K562 (cell line): ENCODE measurements around the gene GDF15. TPM values are rescaled to one million over a fixed set of nuclear protein-coding genes. Genes with fewer than 3 reads are reported as not detected.

Source experiments
- BCL6 ChIP-seq: fragments of 250-450 bp; sonication (Bioruptor Pico); IDR thresholded peaks from 2 replicates; pipeline ENCODE4 v1.4.0; 2020
- CXXC5 ChIP-seq: fragments of 250-450 bp; sonication (Bioruptor Pico); IDR thresholded peaks from 2 replicates; pipeline ENCODE4 v1.8.0; 2022; ENCODE audit warnings: inconsistent platforms, mild to moderate bottlenecking, moderate library complexity
- ELK3 ChIP-seq: fragments of 450-650 bp; formaldehyde crosslinking; IDR thresholded peaks from 2 replicates; pipeline ENCODE4 v1.4.0; 2020; ENCODE audit warnings: mild to moderate bottlenecking
- FOXK1 ChIP-seq: sonication (generic); formaldehyde crosslinking; IDR thresholded peaks from 2 replicates; pipeline ENCODE4 v1.8.0; 2022; ENCODE audit warnings: missing genetic modification reagents, mild to moderate bottlenecking, borderline replicate concordance
- GABPB1 ChIP-seq: sonication (generic); formaldehyde crosslinking; IDR thresholded peaks from 2 replicates; pipeline ENCODE4 v1.8.0; 2022; ENCODE audit warnings: mild to moderate bottlenecking, missing genetic modification reagents
- HDAC1 ChIP-seq, 2 experiments: fragments of 450-650 bp; IDR thresholded peaks; 2 replicates each; pipeline ENCODE4 v1.6.1; 2016 to 2017; ENCODE audit warnings: inconsistent platforms in 1 of 2, mild to moderate bottlenecking in 1 of 2, moderate library complexity in 1 of 2
- ID3 ChIP-seq, 2 experiments: fragments of 250-450 bp in 1 of 2; fragments of 450-650 bp in 1 of 2; sonication (Bioruptor Pico) in 1 of 2; IDR thresholded peaks; 2 replicates each; pipeline versions ENCODE4 v1.6.1 to v1.8.0; 2016 to 2021; ENCODE audit warnings: mild to moderate bottlenecking in 2 of 2, moderate library complexity in 2 of 2, missing compliant biosample characterization in 1 of 2, missing genetic modification characterization in 1 of 2
- NBN ChIP-seq: fragments of 450-650 bp; IDR thresholded peaks from 2 replicates; pipeline ENCODE4 v1.6.1; 2016; ENCODE audit warnings: low read depth, mild to moderate bottlenecking
- NFE2L1 ChIP-seq: fragments of 450-650 bp; IDR thresholded peaks from 2 replicates; pipeline ENCODE4 v1.6.1; 2016; ENCODE audit warnings: missing genetic modification characterization, low read depth, mild to moderate bottlenecking, missing compliant biosample characterization, moderate library complexity, borderline replicate concordance
- PATZ1 ChIP-seq: fragments of 250-450 bp; sonication (Bioruptor Pico); IDR thresholded peaks from 2 replicates; pipeline ENCODE4 v1.5.0; 2020; ENCODE audit warnings: mild to moderate bottlenecking, borderline replicate concordance
- SIN3A ChIP-seq, 2 experiments: fragments of 150-350 bp in 1 of 2; IDR thresholded peaks; 2 replicates each; pipeline ENCODE4 v1.6.1; 2011 to 2016; ENCODE audit warnings: borderline replicate concordance in 2 of 2, low read depth in 2 of 2, low read length in 2 of 2, mild to moderate bottlenecking in 2 of 2, moderate library complexity in 2 of 2; ENCODE audit not compliant: control insufficient read depth in 1 of 2
- TAF1 ChIP-seq: IDR thresholded peaks from 2 replicates; pipeline ENCODE4 v1.6.1; 2011; ENCODE audit warnings: mild to moderate bottlenecking, low read length, moderate library complexity; ENCODE audit not compliant: insufficient read depth, control insufficient read depth, severe bottlenecking; ENCODE audit errors: extremely low read depth
- TEAD1 ChIP-seq, 2 experiments: fragments of 450-650 bp in 1 of 2; sonication (generic) in 1 of 2; formaldehyde crosslinking; IDR thresholded peaks; 2 replicates each; pipeline versions ENCODE4 v1.4.0 to v1.8.0; 2020 to 2022; ENCODE audit warnings: mild to moderate bottlenecking in 2 of 2, missing genetic modification reagents in 1 of 2
- ZNF165 ChIP-seq: fragments of 250-450 bp; sonication (Bioruptor Pico); IDR thresholded peaks from 2 replicates; pipeline ENCODE4 v1.4.0; 2020; ENCODE audit warnings: borderline replicate concordance
- ZNF253 ChIP-seq: fragments of 250-450 bp; sonication (Bioruptor Pico); conservative IDR thresholded peaks from 2 replicates; pipeline ENCODE4 v1.6.1; 2021; ENCODE audit warnings: mild to moderate bottlenecking
- ZNF444 ChIP-seq: fragments of 250-450 bp; sonication (Bioruptor Pico); IDR thresholded peaks from 2 replicates; pipeline ENCODE4 v1.4.0; 2020; ENCODE audit warnings: mild to moderate bottlenecking, moderate library complexity
- ZNF592 ChIP-seq: fragments of 450-650 bp; IDR thresholded peaks from 2 replicates; pipeline ENCODE4 v1.6.1; 2017; ENCODE audit warnings: antibody characterized with exemption, mild to moderate bottlenecking
- polyA plus RNA-seq, 8 experiments: library from polyadenylated mRNA; depleted of rRNA in 4 of 8; stranded (reverse) in 5 of 8; unstranded in 3 of 8; fragments of >200 nt; fragmentation: Nextera tagmentation in 2 of 8; fragmentation: Illumina TruSeq in 1 of 8; extraction: Ambion mirVana in 2 of 8; extraction: Trizol in 1 of 8; gene quantifications; 2 replicates each; pipeline versions ENCODE4 v1.2.1 to v1.2.3, GENCODE V29; 2011 to 2014; ENCODE audit warnings: inconsistent platforms in 1 of 8, missing spikeins in 1 of 8
- total RNA-seq, 7 experiments: library from RNA; depleted of rRNA in 6 of 7; stranded (reverse); fragments of >200 nt in 6 of 7; fragmentation: Illumina TruSeq in 2 of 7; extraction: Trizol in 2 of 7; gene quantifications; 2 replicates each; pipeline versions ENCODE4 v1.2.1 to v1.2.3, GENCODE V29; 2011 to 2021; ENCODE audit warnings: low replicate concordance in 1 of 7

The GDF15 gene
- total and polyA plus RNA-seq, 9 of the 15 experiments (the other 6 are each of a cell fraction or from before 2014, with no cell fraction given) = 2.3 to 82.4 (median 12.5) TPM

- TF ChIP-seq ZNF444 (CRISPR knock-in tag) (no peak), ID3 (CRISPR knock-in tag; IDR thresholded peaks at IDR 0.05) (no peak), ID3 (tag; IDR thresholded peaks at IDR 0.05) (peak; percentile 87), PATZ1 (CRISPR knock-in tag) (peak; percentile 54; the same call in 1 of the 2 replicates), BCL6 (peak; percentile 2; the same call in 1 of the 2 replicates), ZNF165 (0 out of 2 replicates have a peak, but pooled peaks have one; percentile 58), ELK3 (no peak), TEAD1 (CRISPR knock-in tag; IDR thresholded peaks at IDR 0.05) (peak in 1 of 2 experiments; percentile 79; a peak in 1 of 4 replicates), ZNF253 (CRISPR knock-in tag) (no peak), SIN3A (IDR thresholded peaks at IDR 0.05; ENCODE audit: borderline replicate concordance in 2 of 2, control insufficient read depth in 1 of 2, low read depth in 2 of 2, low read length in 2 of 2) (peak; percentile 46 to 87; a peak in 1 of 4 replicates), ZNF592 (peak; percentile 91), NFE2L1 (tag) (no peak), HDAC1 (IDR thresholded peaks at IDR 0.05) (peak in 1 of 2 experiments; percentile 87; a peak in 2 of 4 replicates), GABPB1 (peak; percentile 92), NBN (peak; percentile 50; the same call in 1 of the 2 replicates), TAF1 (peak; percentile 55), FOXK1 (CRISPR knock-in tag) (0 out of 2 replicates have a peak, but pooled peaks have one; percentile 63), CXXC5 (CRISPR knock-in tag) (peak; percentile 69)
Observed at GRCh38 chr19:18373892-18374629, 11.9 kb upstream of the GDF15 start (continued).
